Suprapubic skin (tissue), 4 donors: ENCODE results near the gene PIGP. TPM values are rescaled to one million over a fixed set of nuclear protein-coding genes. Genes with fewer than 3 reads are reported as not detected.

Experiments
- DNase-seq, 2 donors: peaks; one replicate each; pipeline ENCODE4 v3.0.0-alpha.2; 2019; ENCODE audit warnings: low spot score in 2 of 2
- H3K27ac ChIP-seq: fragments of 200-600 bp; sonication (generic); one replicate; pipeline ENCODE4 v1.5.1; 2019
- H3K27me3 ChIP-seq: fragments of 200-600 bp; sonication (generic); one replicate; pipeline ENCODE4 v1.5.1; 2019
- H3K36me3 ChIP-seq: fragments of 200-600 bp; sonication (generic); one replicate; pipeline ENCODE4 v1.5.1; 2019
- H3K4me1 ChIP-seq: fragments of 200-600 bp; sonication (generic); one replicate; pipeline ENCODE4 v1.5.1; 2019
- H3K4me3 ChIP-seq: fragments of 200-600 bp; sonication (generic); one replicate; pipeline ENCODE4 v1.5.1; 2019; ENCODE audit warnings: mild to moderate bottlenecking
- H3K9me3 ChIP-seq: fragments of 200-600 bp; sonication (generic); one replicate; pipeline ENCODE4 v1.5.1; 2019
- CTCF ChIP-seq, 2 donors: fragments of 200-600 bp in 1 of 2; fragments of 450-650 bp in 1 of 2; sonication (generic) in 1 of 2; IDR thresholded peaks; one replicate each; pipeline ENCODE4 v1.5.1; 2016 to 2019; ENCODE audit warnings: antibody characterized with exemption in 2 of 2, mild to moderate bottlenecking in 1 of 2, moderate library complexity in 1 of 2
- EP300 ChIP-seq: sonication (generic); formaldehyde crosslinking; IDR thresholded peaks from one replicate; pipeline ENCODE4 v1.6.1; 2017; ENCODE audit warnings: antibody characterized with exemption
- POLR2A ChIP-seq, 2 donors: fragments of 450-650 bp; IDR thresholded peaks; one replicate each; pipeline ENCODE4 v1.6.1; 2017; ENCODE audit warnings: antibody characterized with exemption in 2 of 2, mild to moderate bottlenecking in 2 of 2, moderate library complexity in 2 of 2
- POLR2AphosphoS5 ChIP-seq, 3 donors: sonication (generic); formaldehyde crosslinking; IDR thresholded peaks; one replicate each; pipeline ENCODE4 v1.6.1; 2017; ENCODE audit warnings: antibody characterized with exemption in 3 of 3
- WGBS: methylation state at CpG from one replicate; pipeline ENCODE4 v1.1.5; 2018; 5-methylcytosine and 5-hydroxymethylcytosine counted together
- total RNA-seq, 4 donors: library from RNA; depleted of rRNA; stranded (reverse); fragments of >200 nt; gene quantifications; one replicate each; pipeline ENCODE4 v1.1.0, GENCODE V29; 2016

Gene PIGP
- total RNA-seq, 4 donors from 2014 or later = 8.4 to 15.5 (median 13.6) TPM

GRCh38 chr21:37065561-37066177, 7.2 kb downstream of the PIGP start:
- Histone ChIP-seq H3K4me1 (peaks cover 1% of the 10 kb centered on the region), H3K27me3 (no peaks in the 10 kb centered on the region), H3K27ac (no peak overlapping the region), H3K36me3 (peaks cover 15% of the 10 kb centered on the region), H3K4me3 (no peak overlapping the region), H3K9me3 (no peaks in the 10 kb centered on the region)
- WGBS = 94% methylated on average over 9 of the region's 9 CpGs
- TF ChIP-seq EP300 = no peak
- no peak for TF ChIP-seq CTCF (IDR thresholded peaks at IDR 0.05)
- no peak for TF ChIP-seq POLR2AphosphoS5 (IDR thresholded peaks at IDR 0.05)
- no peak for TF ChIP-seq POLR2A (IDR thresholded peaks at IDR 0.05)
- DNase-seq = no peak

GRCh38 chr21:37064841-37065240, 8.0 kb downstream of the PIGP start:
- H3K9me3 ChIP-seq = no peaks in the 10 kb centered on the region
- TF ChIP-seq POLR2A (IDR thresholded peaks at IDR 0.05) (no peak), EP300 (no peak)
- peaks cover 8% of the 10 kb centered on the region for H3K4me1 ChIP-seq
- DNase-seq = no peak
- H3K27me3 ChIP-seq = no peaks in the 10 kb centered on the region
- H3K36me3 ChIP-seq = peaks cover 15% of the 10 kb centered on the region
- no peak overlapping the region for H3K4me3 ChIP-seq
- no peak overlapping the region for H3K27ac ChIP-seq

GRCh38 chr21:37063433-37063832, 9.4 kb downstream of the PIGP start:
- no peak for DNase-seq
- Histone ChIP-seq H3K4me3 (no peak overlapping the region), H3K27me3 (no peaks in the 10 kb centered on the region), H3K4me1 (peaks cover 8% of the 10 kb centered on the region), H3K27ac (no peak overlapping the region), H3K36me3 (peaks cover 9% of the 10 kb centered on the region), H3K9me3 (no peaks in the 10 kb centered on the region)
- 52% methylated on average over 1 of the region's 1 CpG for WGBS
- TF ChIP-seq CTCF (IDR thresholded peaks at IDR 0.05) (no peak), POLR2AphosphoS5 (IDR thresholded peaks at IDR 0.05) (no peak), POLR2A (IDR thresholded peaks at IDR 0.05) (no peak)

GRCh38 chr21:37062593-37062935, 10.3 kb downstream of the PIGP start:
- peaks cover 9% of the 10 kb centered on the region for H3K36me3 ChIP-seq
- peaks cover 8% of the 10 kb centered on the region for H3K4me1 ChIP-seq
- H3K9me3 ChIP-seq = no peaks in the 10 kb centered on the region
- no peaks in the 10 kb centered on the region for H3K27me3 ChIP-seq
- WGBS = 73% methylated on average over 6 of the region's 6 CpGs
- no peak for DNase-seq
- H3K27ac ChIP-seq = no peak overlapping the region
- TF ChIP-seq EP300 (no peak), POLR2AphosphoS5 (IDR thresholded peaks at IDR 0.05) (no peak), POLR2A (IDR thresholded peaks at IDR 0.05) (no peak), CTCF (IDR thresholded peaks at IDR 0.05) (no peak)
- no peak overlapping the region for H3K4me3 ChIP-seq

GRCh38 chr21:37061926-37062592, 10.8 kb downstream of the PIGP start:
- Histone ChIP-seq H3K4me1 (peaks cover 8% of the 10 kb centered on the region), H3K9me3 (no peaks in the 10 kb centered on the region), H3K27ac (no peak overlapping the region), H3K36me3 (peaks cover 5% of the 10 kb centered on the region), H3K4me3 (no peak overlapping the region), H3K27me3 (no peaks in the 10 kb centered on the region)
- no peak for DNase-seq
- TF ChIP-seq POLR2A (IDR thresholded peaks at IDR 0.05) (no peak), CTCF (IDR thresholded peaks at IDR 0.05) (no peak), POLR2AphosphoS5 (IDR thresholded peaks at IDR 0.05) (no peak), EP300 (no peak)
- 76% methylated on average over 7 of the region's 7 CpGs for WGBS
